K562 (cell line): ENCODE measurements around the gene ACACB. TPM values are rescaled to one million over a fixed set of nuclear protein-coding genes. Genes with fewer than 3 reads are reported as not detected.

Experiments
- BCLAF1 ChIP-seq, 2 experiments: fragments of 450-650 bp in 1 of 2; IDR thresholded peaks; 2 replicates each; pipeline ENCODE4 v1.6.1; 2011 to 2017; ENCODE audit warnings: low read depth in 2 of 2, antibody characterized with exemption in 1 of 2, borderline replicate concordance in 1 of 2, low read length in 1 of 2, mild to moderate bottlenecking in 1 of 2, mixed read lengths in 1 of 2; ENCODE audit not compliant: control insufficient read depth in 1 of 2
- CBX1 ChIP-seq: sonication (generic); IDR thresholded peaks from 2 replicates; pipeline ENCODE4 v1.6.1; 2016; ENCODE audit warnings: antibody characterized with exemption, low read depth, mild to moderate bottlenecking
- CBX2 ChIP-seq: fragments of 200-600 bp; sonication (generic); IDR thresholded peaks from one replicate; pipeline ENCODE4 v1.6.1; 2012; ENCODE audit warnings: mild to moderate bottlenecking, low read length, inconsistent platforms; ENCODE audit not compliant: insufficient read depth, poor library complexity, severe bottlenecking
- CC2D1A ChIP-seq: fragments of 450-650 bp; IDR thresholded peaks from 2 replicates; pipeline ENCODE4 v1.6.1; 2017; ENCODE audit warnings: mild to moderate bottlenecking
- ELF2 ChIP-seq: fragments of 250-450 bp; sonication (Bioruptor Pico); IDR thresholded peaks from 2 replicates; pipeline ENCODE4 v1.5.0; 2021; ENCODE audit warnings: mild to moderate bottlenecking
- HOXB6 ChIP-seq: fragments of 250-450 bp; sonication (Bioruptor Pico); IDR thresholded peaks from 2 replicates; pipeline ENCODE4 v1.5.1; 2022; ENCODE audit warnings: mild to moderate bottlenecking, borderline replicate concordance
- KDM2B ChIP-seq: fragments of 250-450 bp; sonication (Bioruptor Pico); IDR thresholded peaks from 2 replicates; pipeline ENCODE4 v1.8.0; 2021; ENCODE audit warnings: mild to moderate bottlenecking, moderate library complexity
- PRDM10 ChIP-seq: fragments of 450-650 bp; IDR thresholded peaks from 2 replicates; pipeline ENCODE4 v1.6.1; 2018; ENCODE audit not compliant: partially characterized antibody
- SAFB2 ChIP-seq: fragments of 200-400 bp; formaldehyde crosslinking; IDR thresholded peaks from 2 replicates; pipeline ENCODE4 v1.6.1; 2018; ENCODE audit warnings: borderline replicate concordance, low read length, low read depth, moderate library complexity; ENCODE audit not compliant: severe bottlenecking
- TAL1 ChIP-seq: fragments of 450-650 bp; IDR thresholded peaks from 2 replicates; pipeline ENCODE4 v1.6.1; 2016; ENCODE audit warnings: mild to moderate bottlenecking
- USF1 ChIP-seq: sonication (generic); formaldehyde crosslinking; IDR thresholded peaks from 2 replicates; pipeline ENCODE4 v1.9.0; 2022; ENCODE audit warnings: mild to moderate bottlenecking, missing genetic modification reagents
- XRCC3 ChIP-seq: fragments of 450-650 bp; IDR thresholded peaks from 2 replicates; pipeline ENCODE4 v1.6.1; 2017; ENCODE audit warnings: mild to moderate bottlenecking, moderate library complexity
- ZNF124 ChIP-seq: sonication (generic); formaldehyde crosslinking; IDR thresholded peaks from 2 replicates; pipeline ENCODE4 v1.8.1; 2022; ENCODE audit warnings: missing genetic modification reagents
- ZNF140 ChIP-seq: fragments of 250-450 bp; sonication (Bioruptor Pico); IDR thresholded peaks from 2 replicates; pipeline ENCODE4 v1.8.0; 2021; ENCODE audit warnings: moderate library complexity, mild to moderate bottlenecking, inconsistent platforms
- ZNF23 ChIP-seq: fragments of 250-450 bp; sonication (Bioruptor Pico); IDR thresholded peaks from 2 replicates; pipeline ENCODE4 v1.4.0; 2020; ENCODE audit warnings: mild to moderate bottlenecking
- ZNF280A ChIP-seq: fragments of 450-650 bp; IDR thresholded peaks from 2 replicates; pipeline ENCODE4 v1.6.1; 2018; ENCODE audit warnings: mild to moderate bottlenecking, low read depth; ENCODE audit not compliant: partially characterized antibody
- ZNF445 ChIP-seq: fragments of 250-450 bp; sonication (Bioruptor Pico); IDR thresholded peaks from 2 replicates; pipeline ENCODE4 v1.4.0; 2020; ENCODE audit warnings: low read depth, mild to moderate bottlenecking, moderate library complexity
- polyA plus RNA-seq, 8 experiments: library from polyadenylated mRNA; depleted of rRNA in 4 of 8; stranded (reverse) in 5 of 8; unstranded in 3 of 8; fragments of >200 nt; fragmentation: Nextera tagmentation in 2 of 8; fragmentation: Illumina TruSeq in 1 of 8; extraction: Ambion mirVana in 2 of 8; extraction: Trizol in 1 of 8; gene quantifications; 2 replicates each; pipeline versions ENCODE4 v1.2.1 to v1.2.3, GENCODE V29; 2011 to 2014; ENCODE audit warnings: inconsistent platforms in 1 of 8, missing spikeins in 1 of 8
- total RNA-seq, 7 experiments: library from RNA; depleted of rRNA in 6 of 7; stranded (reverse); fragments of >200 nt in 6 of 7; fragmentation: Illumina TruSeq in 2 of 7; extraction: Trizol in 2 of 7; gene quantifications; 2 replicates each; pipeline versions ENCODE4 v1.2.1 to v1.2.3, GENCODE V29; 2011 to 2021; ENCODE audit warnings: low replicate concordance in 1 of 7

The ACACB gene
- total and polyA plus RNA-seq, 9 of the 15 experiments (the other 6 are each of a cell fraction or from before 2014, with no cell fraction given): 0.10 to 2.5 (median 0.83) TPM

GRCh38 chr12:109173443-109174240 is 57.3 kb downstream of the ACACB start (continued):
- TF ChIP-seq PRDM10 (no peak), XRCC3 (no peak), SAFB2 (no peak), CBX1 (no peak), ZNF280A (no peak), ZNF23 (CRISPR knock-in tag) (no peak), ZNF445 (no peak), CC2D1A (no peak), BCLAF1 (IDR thresholded peaks at IDR 0.05; ENCODE audit: borderline replicate concordance in 1 of 2, control insufficient read depth in 1 of 2, low read depth in 2 of 2, low read length in 1 of 2) (no peak), ELF2 (CRISPR knock-in tag) (peak; percentile 21; the same call in 1 of the 2 replicates), USF1 (CRISPR knock-in tag) (no peak), HOXB6 (no peak), KDM2B (CRISPR knock-in tag) (no peak), ZNF140 (CRISPR knock-in tag) (no peak), CBX2 (no peak), ZNF124 (CRISPR knock-in tag) (no peak), TAL1 (no peak)
